GM19035 (cell line): ENCODE results near the gene TBC1D28.
"Not testable (repeated sequence)": the region's sequence is repeated elsewhere in the genome, so short reads cannot be mapped to it uniquely, and the experiment has no call there.

Experiments used
- ATAC-seq: cut with Tn5 transposase; IDR thresholded peaks from one replicate; pipeline ENCODE4 v1.9.1; 2021; ENCODE audit not compliant: unreplicated experiment

Gene TBC1D28

GRCh38 chr17:18617613-18618012 lies 26.6 kb downstream of the TBC1D28 start:
- not testable (repeated sequence) for ATAC-seq

- ATAC-seq: not testable (repeated sequence)
Measured at GRCh38 chr17:18613016-18613415, 31.2 kb downstream of the TBC1D28 start.

- ATAC-seq: not testable (repeated sequence)
Measured at GRCh38 chr17:18593138-18593537, 51.1 kb downstream of the TBC1D28 start.
